WERI-Rb-1 (cell line): ENCODE results near the gene TSEN54.

Source experiments
- DNase-seq: peaks from one replicate; pipeline ENCODE4 v3.0.0-alpha.2; 2020
- H3K27ac ChIP-seq: fragments of 250-450 bp; sonication (Bioruptor Pico); 2 replicates; pipeline ENCODE4 v1.5.1; 2020; ENCODE audit warnings: mild to moderate bottlenecking, moderate library complexity
- H3K27me3 ChIP-seq: fragments of 250-450 bp; sonication (Bioruptor Pico); 2 replicates; pipeline ENCODE4 v1.5.1; 2021; ENCODE audit warnings: mild to moderate bottlenecking, low read depth, moderate library complexity; ENCODE audit not compliant: insufficient read depth, severe bottlenecking
- H3K36me3 ChIP-seq: fragments of 250-450 bp; sonication (Bioruptor Pico); 2 replicates; pipeline ENCODE4 v1.5.1; 2020; ENCODE audit warnings: mild to moderate bottlenecking, moderate library complexity
- H3K4me3 ChIP-seq: 2 replicates; pipeline ENCODE4 v1.5.1; 2011; ENCODE audit warnings: low read depth, mild to moderate bottlenecking, control low read depth, low read length
- H3K9me3 ChIP-seq: fragments of 250-450 bp; sonication (Bioruptor Pico); 2 replicates; pipeline ENCODE4 v1.5.1; 2021; ENCODE audit warnings: mild to moderate bottlenecking, moderate library complexity; ENCODE audit not compliant: severe bottlenecking
- TF ChIP-seq, protein P1 (sequence below): IDR thresholded peaks from 2 replicates; pipeline ENCODE4 v1.5.1; 2011; ENCODE audit warnings: low read depth, mild to moderate bottlenecking, control low read depth, inconsistent platforms, low read length

Gene TSEN54

DNA sequence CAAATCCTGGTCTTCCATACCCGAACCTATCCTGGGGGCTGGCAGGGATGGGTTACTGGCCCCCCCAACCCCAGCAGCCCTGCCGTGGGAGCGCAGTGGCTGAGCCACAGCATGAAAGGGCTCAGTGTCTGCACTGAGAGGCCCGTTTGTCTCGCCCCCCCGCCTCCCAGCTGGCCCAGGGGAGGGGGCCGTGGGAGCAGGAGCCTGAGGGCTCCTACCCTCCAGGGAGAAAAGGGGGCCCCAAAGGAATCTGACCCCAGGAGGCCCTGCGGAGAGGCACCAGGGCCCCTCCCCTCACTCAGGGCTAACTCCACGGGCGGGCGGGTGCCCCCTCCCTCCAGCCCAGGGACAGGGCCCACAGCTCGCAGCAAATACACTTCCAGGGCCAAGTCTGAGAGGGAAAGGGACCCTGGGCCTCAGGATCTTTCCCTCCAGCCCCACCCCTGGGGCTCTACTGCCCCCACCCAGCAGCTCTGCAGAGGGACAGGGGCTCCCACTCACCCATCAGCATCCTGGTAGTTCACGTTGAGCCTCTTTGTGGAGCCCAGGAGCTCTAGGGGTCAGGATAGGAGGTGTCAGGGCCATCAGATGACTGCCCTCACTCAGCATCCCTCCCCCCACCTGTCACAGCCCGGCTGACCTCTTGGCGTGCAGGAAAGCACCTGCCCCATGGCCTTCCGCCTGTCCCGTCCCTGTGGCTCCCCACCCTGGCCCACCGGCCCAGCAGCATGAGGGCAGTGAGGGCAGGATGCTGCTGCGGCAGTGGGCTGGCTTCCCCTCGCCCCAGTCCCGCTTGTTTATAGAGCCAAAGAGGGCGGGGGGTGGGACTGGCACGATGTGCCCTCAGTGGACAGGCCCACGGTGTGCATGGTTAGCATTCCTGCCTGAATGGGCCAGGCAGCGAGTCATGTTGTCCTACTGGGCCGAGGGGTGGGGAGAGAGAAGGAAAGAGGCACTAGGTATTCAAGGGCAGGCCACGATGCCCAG lies 8.3 kb upstream of the TSEN54 start:
- TF ChIP-seq, protein P1, sequence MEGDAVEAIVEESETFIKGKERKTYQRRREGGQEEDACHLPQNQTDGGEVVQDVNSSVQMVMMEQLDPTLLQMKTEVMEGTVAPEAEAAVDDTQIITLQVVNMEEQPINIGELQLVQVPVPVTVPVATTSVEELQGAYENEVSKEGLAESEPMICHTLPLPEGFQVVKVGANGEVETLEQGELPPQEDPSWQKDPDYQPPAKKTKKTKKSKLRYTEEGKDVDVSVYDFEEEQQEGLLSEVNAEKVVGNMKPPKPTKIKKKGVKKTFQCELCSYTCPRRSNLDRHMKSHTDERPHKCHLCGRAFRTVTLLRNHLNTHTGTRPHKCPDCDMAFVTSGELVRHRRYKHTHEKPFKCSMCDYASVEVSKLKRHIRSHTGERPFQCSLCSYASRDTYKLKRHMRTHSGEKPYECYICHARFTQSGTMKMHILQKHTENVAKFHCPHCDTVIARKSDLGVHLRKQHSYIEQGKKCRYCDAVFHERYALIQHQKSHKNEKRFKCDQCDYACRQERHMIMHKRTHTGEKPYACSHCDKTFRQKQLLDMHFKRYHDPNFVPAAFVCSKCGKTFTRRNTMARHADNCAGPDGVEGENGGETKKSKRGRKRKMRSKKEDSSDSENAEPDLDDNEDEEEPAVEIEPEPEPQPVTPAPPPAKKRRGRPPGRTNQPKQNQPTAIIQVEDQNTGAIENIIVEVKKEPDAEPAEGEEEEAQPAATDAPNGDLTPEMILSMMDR = no peak
- H3K36me3 ChIP-seq = peaks cover 89% of the 10 kb centered on the region
- H3K27ac ChIP-seq = no peak overlapping the region
- no peaks in the 10 kb centered on the region for H3K27me3 ChIP-seq
- no peak for DNase-seq
- no peaks in the 10 kb centered on the region for H3K9me3 ChIP-seq
- no peak overlapping the region for H3K4me3 ChIP-seq

DNA sequence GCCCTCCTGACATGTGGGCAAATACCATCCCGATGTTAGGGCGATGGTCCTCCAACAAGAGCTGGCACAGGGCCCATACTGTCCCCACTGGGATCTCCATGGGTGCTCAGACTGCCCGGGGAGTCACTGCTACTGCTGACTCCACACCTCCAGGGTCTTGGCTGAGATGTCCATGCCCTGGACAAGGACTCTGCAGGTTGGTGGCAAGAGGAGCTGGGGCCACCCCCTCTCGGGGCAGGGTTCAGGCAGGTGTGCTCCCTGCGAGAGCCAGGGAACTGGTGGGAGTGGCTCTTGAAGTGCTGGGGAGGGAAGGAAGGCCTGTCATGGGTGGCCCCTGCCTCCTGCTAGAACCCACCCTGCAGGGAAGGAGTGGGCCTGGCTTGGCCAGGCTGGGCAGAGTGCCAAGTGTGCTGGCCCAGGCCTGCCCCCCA lies 7.4 kb upstream of the TSEN54 start:
- no peaks in the 10 kb centered on the region for H3K27me3 ChIP-seq
- H3K36me3 ChIP-seq = peaks cover 92% of the 10 kb centered on the region
- H3K27ac ChIP-seq = no peak overlapping the region
- no peaks in the 10 kb centered on the region for H3K9me3 ChIP-seq
- TF ChIP-seq, protein P1 = no peak
- H3K4me3 ChIP-seq = no peak overlapping the region
- no peak for DNase-seq

DNA sequence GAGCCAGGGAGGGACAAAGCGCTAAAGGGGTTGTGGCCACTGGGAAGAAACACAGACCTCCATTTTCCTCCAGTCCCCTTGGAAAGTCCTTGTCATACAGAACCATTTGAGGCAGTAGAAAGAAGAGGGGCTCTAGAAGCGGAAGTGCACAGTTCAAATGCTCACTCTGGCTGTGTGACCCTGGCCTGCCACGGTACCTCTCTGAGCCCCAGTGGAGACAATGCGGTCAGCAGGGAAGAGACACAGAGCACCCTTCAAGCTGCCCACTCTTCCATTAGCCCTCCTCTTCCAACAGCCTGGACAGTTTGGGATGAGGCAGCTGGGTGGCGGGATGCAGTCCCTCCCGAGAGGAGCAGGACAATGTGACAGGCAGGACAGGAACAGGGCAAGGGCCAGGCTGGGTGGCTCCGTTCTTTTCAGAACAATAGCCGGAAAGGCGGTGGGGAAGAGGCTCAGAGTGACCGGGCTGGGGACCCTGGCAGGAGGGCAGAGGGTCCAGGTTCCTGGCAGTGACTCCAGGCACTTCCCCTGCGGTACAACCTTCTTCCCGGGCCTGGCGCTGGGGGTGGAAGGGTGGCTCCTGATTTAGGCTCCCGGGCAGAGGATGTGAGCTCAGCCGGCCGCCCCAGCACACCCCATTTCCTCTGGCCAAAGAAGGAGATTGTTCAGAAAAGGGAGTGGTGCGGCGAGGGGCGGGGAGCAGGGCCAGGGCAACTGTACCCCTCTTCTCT lies 6.6 kb upstream of the TSEN54 start:
- Histone ChIP-seq H3K9me3 (no peaks in the 10 kb centered on the region), H3K36me3 (peaks cover 85% of the 10 kb centered on the region), H3K4me3 (no peak overlapping the region), H3K27ac (no peak overlapping the region), H3K27me3 (no peaks in the 10 kb centered on the region)
- TF ChIP-seq, protein P1 = no peak
- no peak for DNase-seq

DNA sequence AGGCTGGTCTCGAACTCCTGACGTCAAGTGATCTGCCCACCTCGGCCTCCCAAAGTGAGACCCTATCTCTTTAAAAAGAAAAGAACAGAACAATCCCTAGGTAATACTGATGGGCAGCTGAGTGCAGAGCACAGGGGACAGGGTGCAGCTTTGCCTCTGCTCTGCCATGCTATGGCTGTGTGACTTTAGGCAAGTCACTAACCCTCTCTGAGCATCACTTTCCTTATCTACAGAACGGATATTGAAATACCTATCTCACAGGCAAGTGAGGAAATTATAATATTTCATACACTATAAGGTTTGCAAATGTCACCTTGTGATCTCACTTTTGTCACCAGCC lies 5.1 kb upstream of the TSEN54 start:
- H3K4me3 ChIP-seq = no peak overlapping the region
- H3K9me3 ChIP-seq = no peaks in the 10 kb centered on the region
- DNase-seq = no peak
- peaks cover 75% of the 10 kb centered on the region for H3K36me3 ChIP-seq
- no peaks in the 10 kb centered on the region for H3K27me3 ChIP-seq
- no peak overlapping the region for H3K27ac ChIP-seq
- TF ChIP-seq, protein P1 = no peak

DNA sequence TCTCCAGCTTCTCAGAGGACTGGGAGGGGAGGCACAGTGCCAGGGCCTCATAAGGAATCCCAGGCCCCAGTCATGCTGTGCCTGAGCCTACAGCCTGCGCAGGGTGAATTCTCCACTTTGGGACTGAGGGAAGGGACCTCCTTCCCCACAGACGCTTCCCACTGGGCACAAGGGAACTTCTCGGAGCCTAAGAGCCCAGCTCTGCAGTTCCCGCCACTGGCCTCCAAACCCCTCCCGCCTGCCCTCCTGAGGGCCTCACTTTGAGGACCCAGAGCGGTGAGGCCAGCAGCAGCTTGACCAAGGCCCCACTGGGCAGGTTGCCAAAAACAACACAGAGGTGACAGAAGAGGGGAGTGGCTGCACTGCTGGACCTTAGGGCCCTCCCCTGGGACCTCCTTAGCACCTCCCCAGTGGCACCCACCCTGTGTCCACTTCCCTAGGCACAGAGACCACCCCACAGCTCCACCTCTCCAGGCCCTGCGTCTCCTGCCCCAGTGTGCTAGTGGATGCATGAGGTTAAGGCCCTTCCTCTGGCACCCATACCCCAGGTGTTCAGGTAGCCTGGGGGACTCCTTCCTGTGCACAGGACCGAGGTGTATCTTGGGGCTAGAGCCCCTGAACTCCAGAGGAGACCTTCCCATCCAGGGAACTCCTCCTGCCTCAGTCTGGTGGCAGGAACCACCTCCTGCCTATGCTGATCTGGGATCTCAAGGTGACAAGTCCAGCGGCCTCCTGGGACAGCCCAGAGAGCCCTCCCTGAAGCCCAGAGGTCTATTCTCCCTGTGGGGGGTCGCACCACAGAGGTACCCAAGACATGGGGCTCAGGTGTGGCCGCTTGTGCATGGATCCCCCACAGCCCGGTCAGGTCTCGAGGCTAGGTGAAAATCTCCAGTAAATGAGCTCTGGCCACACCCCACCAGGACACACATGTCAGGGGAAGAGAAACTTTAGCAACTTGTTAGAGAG lies 4.4 kb upstream of the TSEN54 start:
- Histone ChIP-seq H3K4me3 (no peak overlapping the region), H3K27me3 (no peaks in the 10 kb centered on the region), H3K9me3 (no peaks in the 10 kb centered on the region), H3K36me3 (peaks cover 69% of the 10 kb centered on the region), H3K27ac (no peak overlapping the region)
- no peak for DNase-seq
- TF ChIP-seq, protein P1 = no peak
